ENCODE results near the gene TMEM51.

GRCh38 chr1:15220024-15220392 lies 66.5 kb downstream of the TMEM51 start:
- TF ChIP-seq POLR2A (IDR thresholded peaks at IDR 0.05) (no peak), EP300 (IDR thresholded peaks at IDR 0.05) (no peak)
- TF ChIP-seq, protein P1, sequence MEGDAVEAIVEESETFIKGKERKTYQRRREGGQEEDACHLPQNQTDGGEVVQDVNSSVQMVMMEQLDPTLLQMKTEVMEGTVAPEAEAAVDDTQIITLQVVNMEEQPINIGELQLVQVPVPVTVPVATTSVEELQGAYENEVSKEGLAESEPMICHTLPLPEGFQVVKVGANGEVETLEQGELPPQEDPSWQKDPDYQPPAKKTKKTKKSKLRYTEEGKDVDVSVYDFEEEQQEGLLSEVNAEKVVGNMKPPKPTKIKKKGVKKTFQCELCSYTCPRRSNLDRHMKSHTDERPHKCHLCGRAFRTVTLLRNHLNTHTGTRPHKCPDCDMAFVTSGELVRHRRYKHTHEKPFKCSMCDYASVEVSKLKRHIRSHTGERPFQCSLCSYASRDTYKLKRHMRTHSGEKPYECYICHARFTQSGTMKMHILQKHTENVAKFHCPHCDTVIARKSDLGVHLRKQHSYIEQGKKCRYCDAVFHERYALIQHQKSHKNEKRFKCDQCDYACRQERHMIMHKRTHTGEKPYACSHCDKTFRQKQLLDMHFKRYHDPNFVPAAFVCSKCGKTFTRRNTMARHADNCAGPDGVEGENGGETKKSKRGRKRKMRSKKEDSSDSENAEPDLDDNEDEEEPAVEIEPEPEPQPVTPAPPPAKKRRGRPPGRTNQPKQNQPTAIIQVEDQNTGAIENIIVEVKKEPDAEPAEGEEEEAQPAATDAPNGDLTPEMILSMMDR (IDR thresholded peaks at IDR 0.05) = no peak

Data from tibial nerve (tissue), 4 donors.